IgD-negative memory B cell (primary cell): ENCODE results near the gene CRY2. TPM values are rescaled to one million over a fixed set of nuclear protein-coding genes. Genes with fewer than 3 reads are reported as not detected.
"Not testable (repeated sequence)": the region's sequence is repeated elsewhere in the genome, so short reads cannot be mapped to it uniquely, and the experiment has no call there.

ENCODE experiments used
- H3K27ac Mint-ChIP-seq, 3 donors: one replicate each; pipeline ENCODE4 v1.8.0; 2020 to 2022; ENCODE audit warnings: mild to moderate bottlenecking in 3 of 3, mixed read lengths in 3 of 3, moderate library complexity in 1 of 3
- H3K27me3 Mint-ChIP-seq: one replicate; pipeline ENCODE4 v1.8.0; 2021; ENCODE audit warnings: mixed read lengths
- H3K36me3 Mint-ChIP-seq: one replicate; pipeline ENCODE4 v1.8.0; 2020; ENCODE audit warnings: mild to moderate bottlenecking, mixed read lengths
- H3K4me1 Mint-ChIP-seq, 3 donors: one replicate each; pipeline ENCODE4 v1.8.0; 2020 to 2022; ENCODE audit warnings: mixed read lengths in 3 of 3, mild to moderate bottlenecking in 1 of 3
- H3K4me3 Mint-ChIP-seq, 4 donors: one replicate each; pipeline ENCODE4 v1.8.0; 2020 to 2022; ENCODE audit warnings: mild to moderate bottlenecking in 4 of 4, mixed read lengths in 4 of 4, moderate library complexity in 3 of 4
- H3K9me3 Mint-ChIP-seq, 3 donors: one replicate each; pipeline ENCODE4 v1.8.0; 2020 to 2021; ENCODE audit warnings: mixed read lengths in 3 of 3, mild to moderate bottlenecking in 1 of 3
- polyA plus RNA-seq: library from polyadenylated mRNA; unstranded; fragments of 300-500 nt; fragmentation: Illumina TruSeq; gene quantifications from one replicate; pipeline ENCODE4 v1.2.3, GENCODE V29; 2021

CRY2 gene
- polyA plus RNA-seq, 1 donor from 2014 or later = 39.3 TPM

DNA sequence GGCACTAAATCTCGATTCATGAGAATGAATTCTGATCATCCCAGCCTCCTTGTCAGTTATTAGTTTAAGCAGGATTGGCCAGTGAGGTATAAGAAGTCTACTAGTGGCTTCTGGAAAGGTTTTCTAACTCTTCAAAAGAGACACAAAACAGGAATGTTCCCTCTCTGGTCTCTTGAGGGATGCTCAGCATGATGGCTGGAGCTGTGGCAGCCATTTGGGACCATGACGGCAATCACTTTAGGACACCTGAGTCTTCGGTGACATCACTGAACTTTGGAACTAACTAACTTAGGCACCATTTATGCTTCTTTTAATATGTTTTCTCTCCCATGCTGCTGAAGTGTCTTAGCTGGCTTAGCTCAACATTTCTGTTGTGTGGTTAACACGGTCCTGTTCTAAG is 20.2 kb upstream of the CRY2 start:
- Mint-ChIP-seq H3K4me3 (no peak overlapping the region), H3K27me3 (peaks cover 13% of the 10 kb centered on the region), H3K27ac (no peak overlapping the region), H3K36me3 (no peaks in the 10 kb centered on the region), H3K9me3 (no peaks in the 10 kb centered on the region), H3K4me1 (peaks cover 0 to 8% (median 4%) of the 10 kb centered on the region in 3 donors)

DNA sequence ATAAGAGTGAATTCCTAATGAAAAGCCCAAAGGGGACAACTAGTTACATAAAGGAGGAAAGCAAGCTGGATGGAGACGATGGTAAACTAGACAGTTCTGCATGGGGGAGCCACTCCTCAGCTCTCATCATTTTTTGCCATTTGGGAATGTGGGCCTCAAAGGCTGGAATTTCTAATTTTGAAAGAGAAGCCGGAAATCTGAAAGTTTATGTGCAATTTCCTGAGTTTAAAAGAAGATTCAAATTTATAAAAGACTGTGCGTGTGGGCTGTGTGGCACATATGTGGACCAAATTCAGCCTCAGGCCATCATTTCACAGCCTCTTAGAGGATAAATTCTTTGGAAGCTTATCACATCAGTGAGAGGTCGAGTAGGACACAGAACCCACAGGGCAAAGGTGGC is 18.3 kb upstream of the CRY2 start:
- H3K9me3 Mint-ChIP-seq = no peaks in the 10 kb centered on the region
- no peaks in the 10 kb centered on the region for H3K36me3 Mint-ChIP-seq
- no peak overlapping the region for H3K27ac Mint-ChIP-seq
- peaks cover 0 to 4% (median 1%) of the 10 kb centered on the region in 3 donors for H3K4me1 Mint-ChIP-seq
- no peak overlapping the region for H3K4me3 Mint-ChIP-seq
- peaks cover 13% of the 10 kb centered on the region for H3K27me3 Mint-ChIP-seq

DNA sequence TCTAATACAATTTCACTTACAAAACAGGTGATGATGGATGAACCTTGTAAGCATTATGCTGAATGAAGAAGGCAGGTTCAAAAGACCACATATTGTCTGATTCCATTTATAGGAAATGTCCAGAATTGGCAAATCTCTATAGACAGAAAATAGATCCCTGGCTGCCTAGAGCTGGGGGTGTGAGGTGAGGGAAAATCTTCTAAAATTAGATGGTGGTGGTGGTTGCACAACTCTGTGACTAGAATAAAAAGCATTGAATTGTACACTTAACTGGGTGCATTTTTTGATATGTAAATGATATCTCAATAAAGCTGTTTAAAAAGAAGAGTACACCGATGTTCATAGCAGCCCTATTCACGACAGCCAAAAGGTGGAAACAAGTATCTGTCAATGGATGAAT is 16.7 kb upstream of the CRY2 start:
- Mint-ChIP-seq H3K4me3 (no peak overlapping the region), H3K27me3 (peaks cover 10% of the 10 kb centered on the region), H3K4me1 (peaks cover 0 to 4% (median 0%) of the 10 kb centered on the region in 3 donors), H3K9me3 (no peaks in the 10 kb centered on the region), H3K36me3 (no peaks in the 10 kb centered on the region), H3K27ac (no peak overlapping the region)

DNA sequence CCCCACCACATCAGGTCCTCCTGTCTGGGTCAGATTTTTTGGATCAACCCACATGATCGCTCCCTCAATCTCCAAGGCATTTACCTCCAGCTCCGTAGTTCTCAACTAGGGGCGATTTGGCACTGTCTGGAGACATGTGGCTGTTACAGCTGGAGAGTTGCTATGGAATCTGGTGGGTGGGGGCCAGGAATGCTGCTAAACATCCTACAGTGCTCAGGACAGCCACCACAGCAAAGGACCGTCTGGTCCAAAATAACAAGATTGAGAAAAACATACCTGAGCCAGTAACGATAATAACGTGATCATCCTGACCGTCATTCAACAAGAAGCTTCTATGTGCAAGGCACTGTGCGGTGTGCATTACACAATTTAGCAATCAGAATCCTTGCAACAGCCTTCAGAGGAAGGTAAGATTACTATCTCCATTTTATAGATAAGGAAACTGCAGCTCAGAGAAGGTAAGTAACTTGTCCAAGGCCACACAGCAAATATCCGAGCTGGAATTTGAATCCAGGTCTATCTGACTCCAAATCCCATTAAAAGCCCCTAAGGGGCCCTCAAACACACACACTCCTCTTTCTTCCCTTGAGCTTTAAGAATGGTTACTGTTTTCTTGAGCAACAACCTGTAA is 14.3 kb upstream of the CRY2 start:
- Mint-ChIP-seq H3K36me3 (no peaks in the 10 kb centered on the region), H3K4me1 (peaks cover 4 to 7% (median 7%) of the 10 kb centered on the region in 3 donors), H3K4me3 (no peak overlapping the region), H3K27me3 (peaks cover 4% of the 10 kb centered on the region), H3K9me3 (no peaks in the 10 kb centered on the region), H3K27ac (no peak overlapping the region)

DNA sequence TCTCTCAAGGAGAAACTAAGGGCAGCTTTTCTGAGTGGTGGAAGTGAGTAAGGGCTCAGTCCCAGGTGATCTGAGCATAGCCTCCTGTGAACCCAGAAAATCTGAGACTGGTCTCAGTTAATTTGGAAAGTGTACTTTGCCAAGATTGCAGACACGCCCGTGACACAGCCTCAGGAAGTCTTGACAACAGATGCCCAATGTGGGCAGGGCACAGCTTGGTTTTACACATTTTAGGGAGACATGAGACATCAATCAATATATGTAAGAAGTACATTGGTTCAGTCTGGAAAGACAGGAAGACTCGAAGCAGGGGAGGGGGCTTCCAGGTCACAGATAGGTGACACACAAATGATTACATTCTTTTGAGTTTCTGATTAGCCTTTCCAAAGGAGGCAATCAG is 13.5 kb upstream of the CRY2 start:
- H3K27me3 Mint-ChIP-seq = peaks cover 5% of the 10 kb centered on the region
- H3K36me3 Mint-ChIP-seq = no peaks in the 10 kb centered on the region

DNA sequence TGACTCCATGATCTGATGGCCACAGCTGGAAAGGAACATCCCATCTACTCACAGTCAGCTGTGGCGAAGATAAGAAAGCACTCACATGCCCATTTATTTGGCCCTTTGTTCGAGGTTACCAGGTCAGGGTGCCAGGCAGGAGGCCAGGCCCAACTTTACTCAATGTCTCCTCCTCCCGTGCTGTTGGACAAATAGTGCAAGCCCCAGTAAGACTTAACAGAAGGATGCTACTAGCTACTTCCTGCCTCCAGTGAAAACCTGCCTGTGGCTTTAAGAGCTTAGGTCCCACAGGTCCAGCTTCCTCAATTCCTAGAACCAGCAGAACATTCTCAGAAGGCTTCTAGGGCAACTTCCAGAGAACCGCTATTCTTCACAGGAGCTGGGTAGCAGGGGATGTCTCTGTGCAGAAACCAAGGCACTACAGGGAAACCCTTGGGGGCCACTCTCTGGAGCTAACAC is 12.9 kb upstream of the CRY2 start:
- Mint-ChIP-seq H3K4me1 (peaks cover 4 to 7% (median 7%) of the 10 kb centered on the region in 3 donors), H3K27me3 (peaks cover 5% of the 10 kb centered on the region), H3K4me3 (no peak overlapping the region), H3K36me3 (no peaks in the 10 kb centered on the region), H3K9me3 (no peaks in the 10 kb centered on the region), H3K27ac (no peak overlapping the region)

More for the DNA sequence above, 13.5 kb upstream of the CRY2 start:
- H3K9me3 Mint-ChIP-seq = no peaks in the 10 kb centered on the region
- no peak overlapping the region for H3K4me3 Mint-ChIP-seq
- peak overlapping the region in 1 of 3 donors; percentile 10 for H3K27ac Mint-ChIP-seq
- H3K4me1 Mint-ChIP-seq = peaks cover 4 to 7% (median 7%) of the 10 kb centered on the region in 3 donors

DNA sequence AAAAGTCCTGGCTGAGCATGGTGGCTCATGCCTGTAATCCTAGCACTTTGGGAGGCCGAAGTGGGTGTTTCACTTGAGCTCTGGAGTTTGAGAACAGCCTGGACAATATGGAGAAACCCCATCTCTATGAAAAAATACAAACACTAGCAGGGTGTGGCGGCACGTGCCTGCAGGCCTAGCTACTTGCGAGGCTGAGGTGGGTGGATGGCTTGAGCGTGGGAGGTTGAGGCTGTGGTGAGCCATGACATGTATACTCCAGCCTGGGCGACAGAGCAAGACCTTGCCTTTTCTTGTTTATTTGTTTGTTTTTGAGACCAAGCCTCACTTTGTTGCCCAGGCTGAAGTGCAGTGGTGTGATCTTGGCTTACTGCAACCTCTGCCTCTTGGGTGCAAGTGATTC is 8.1 kb upstream of the CRY2 start:
- Mint-ChIP-seq H3K4me1 (peaks cover 8 to 18% (median 13%) of the 10 kb centered on the region in 3 donors), H3K27ac (no peak overlapping the region), H3K4me3 (no peak overlapping the region), H3K36me3 (no peaks in the 10 kb centered on the region), H3K9me3 (peaks cover 0 to 2% (median 0%) of the 10 kb centered on the region in 3 donors), H3K27me3 (peaks cover 2% of the 10 kb centered on the region)

DNA sequence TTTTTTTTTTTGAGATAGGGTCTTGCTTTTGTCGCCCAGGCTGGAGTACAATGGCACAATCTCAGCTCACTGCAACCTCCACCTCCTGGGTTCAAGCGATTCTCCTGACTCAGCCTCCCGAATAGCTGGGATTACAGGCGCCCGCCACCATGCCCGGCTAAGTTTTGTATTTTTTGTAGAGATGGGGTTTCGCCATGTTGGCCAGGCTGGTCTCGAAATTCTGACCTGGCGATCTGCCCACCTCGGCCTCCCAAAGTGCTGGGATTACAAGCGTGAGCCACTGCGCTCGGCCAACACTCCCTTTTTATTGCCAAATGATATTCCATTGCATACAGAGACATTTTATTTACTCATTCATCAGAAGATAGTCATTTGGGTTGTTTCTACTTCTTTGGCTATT is 7.0 kb upstream of the CRY2 start:
- not testable (repeated sequence) for H3K27ac Mint-ChIP-seq, H3K36me3 Mint-ChIP-seq, H3K9me3 Mint-ChIP-seq, H3K4me3 Mint-ChIP-seq, H3K27me3 Mint-ChIP-seq
- H3K4me1 Mint-ChIP-seq = peaks cover 8 to 18% (median 13%) of the 10 kb centered on the region in 3 donors

DNA sequence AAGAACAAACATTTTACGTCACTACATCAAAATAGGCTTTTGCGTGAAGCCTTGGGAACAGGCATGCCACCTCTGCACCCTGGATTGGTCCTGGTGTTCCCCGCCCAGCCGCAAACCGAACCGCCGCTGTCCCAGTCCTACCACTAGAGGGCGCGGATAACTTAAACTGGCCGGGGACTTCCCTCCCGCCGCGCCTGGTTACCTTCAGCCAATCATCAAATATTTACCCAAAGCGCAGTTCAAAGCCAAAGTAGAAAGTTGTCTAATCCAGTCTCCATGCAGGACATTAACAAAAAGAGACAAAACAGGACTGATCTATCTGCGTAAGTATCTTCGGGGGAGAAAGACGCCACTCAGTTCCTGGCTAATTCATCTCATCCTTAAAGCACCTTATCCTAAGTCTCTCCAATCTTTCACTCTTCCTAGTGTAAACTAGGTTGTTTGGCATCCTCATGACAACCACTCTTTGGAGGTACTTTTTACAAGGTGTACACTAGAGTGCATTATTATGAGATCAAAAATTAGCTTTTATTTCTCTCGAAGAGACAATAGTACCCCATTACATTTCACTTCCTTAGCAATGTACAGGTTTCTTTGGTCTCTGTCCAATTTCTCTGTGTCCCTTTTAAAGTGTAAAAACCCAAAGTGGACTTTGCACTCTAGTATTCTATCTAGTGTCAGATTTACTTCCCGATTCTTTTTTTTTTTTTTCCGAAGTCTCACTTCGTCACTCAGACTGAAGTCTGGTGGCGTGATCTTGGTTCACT is 3.9 kb upstream of the CRY2 start:
- Mint-ChIP-seq H3K4me3 (peak overlapping the region in 3 of 4 donors; percentile 11 to 35 (median 30)), H3K27me3 (peaks cover 3% of the 10 kb centered on the region), H3K4me1 (peaks cover 11 to 23% (median 13%) of the 10 kb centered on the region in 3 donors), H3K36me3 (no peaks in the 10 kb centered on the region), H3K9me3 (peaks cover 0 to 2% (median 0%) of the 10 kb centered on the region in 3 donors), H3K27ac (peak overlapping the region; percentile 72 to 96 (median 73))

DNA sequence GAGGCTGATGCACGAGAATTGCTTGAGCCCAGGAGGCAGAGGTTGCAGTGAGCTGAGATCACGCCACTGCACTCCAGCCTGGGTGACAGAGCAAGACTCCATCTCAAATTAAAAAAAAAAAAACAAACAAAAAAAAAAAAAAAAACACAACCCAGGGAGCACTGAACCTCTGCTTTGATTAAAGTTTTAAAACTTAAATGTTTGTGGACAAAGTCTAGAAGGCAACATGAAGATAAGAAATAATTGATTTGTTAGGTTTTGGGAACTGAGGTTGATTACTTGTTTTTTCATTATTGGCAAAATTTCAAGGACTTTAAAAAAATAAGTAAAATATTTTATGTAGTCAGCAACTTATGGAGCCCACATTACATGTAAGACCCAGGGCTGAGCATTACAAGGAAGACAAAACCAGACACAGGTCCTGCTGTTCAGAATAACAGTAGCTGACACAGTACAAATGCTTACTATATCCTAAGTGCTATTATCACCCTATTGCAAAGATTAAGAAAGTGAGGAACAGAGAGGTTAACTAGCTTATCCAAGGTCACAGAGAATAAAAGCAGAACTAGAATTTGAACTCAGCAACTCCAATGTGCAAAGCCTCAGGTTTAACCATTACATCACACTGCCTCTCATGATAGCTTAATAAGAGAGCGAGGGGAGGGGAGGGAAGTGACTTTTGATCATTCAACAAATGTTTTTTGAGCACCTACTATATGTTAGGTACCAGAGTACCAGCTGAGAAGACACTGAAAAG is 2.3 kb upstream of the CRY2 start:
- Mint-ChIP-seq H3K36me3 (peaks cover 1% of the 10 kb centered on the region), H3K4me1 (peaks cover 12 to 33% (median 20%) of the 10 kb centered on the region in 3 donors), H3K27ac (peak overlapping the region; percentile 86 to 89 (median 88)), H3K4me3 (peak overlapping the region in 3 of 4 donors; percentile 4 to 85 (median 60)), H3K27me3 (peaks cover 3% of the 10 kb centered on the region), H3K9me3 (peaks cover 0 to 2% (median 0%) of the 10 kb centered on the region in 3 donors)

DNA sequence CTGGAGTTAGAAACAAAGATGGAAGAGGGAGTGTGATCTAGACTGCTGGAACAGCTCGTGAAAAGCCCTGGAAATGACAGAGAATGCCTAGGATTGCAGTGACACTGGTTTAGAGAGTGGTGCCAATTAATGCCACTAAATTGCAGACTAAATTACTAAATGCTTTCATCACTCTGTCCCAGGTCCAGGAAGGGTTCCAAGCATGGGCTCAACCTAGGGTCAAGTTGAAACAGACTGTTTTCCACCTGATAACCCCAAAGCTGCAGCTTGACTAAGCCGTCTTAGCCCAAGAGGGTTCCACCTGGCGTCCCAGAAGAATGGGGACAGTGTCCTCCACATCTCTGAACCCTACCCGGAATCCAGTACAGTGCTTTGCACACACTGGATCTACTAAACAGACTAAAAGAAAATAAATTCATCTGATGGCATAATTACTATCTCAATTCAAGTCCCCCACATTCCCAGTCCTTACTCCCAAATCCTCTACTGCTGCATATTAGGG is 1.1 kb upstream of the CRY2 start:
- Mint-ChIP-seq H3K27me3 (peaks cover 3% of the 10 kb centered on the region), H3K27ac (peak overlapping the region; percentile 88 to 98 (median 89)), H3K9me3 (no peaks in the 10 kb centered on the region), H3K4me3 (peak overlapping the region; percentile 74 to 86 (median 84)), H3K36me3 (peaks cover 1% of the 10 kb centered on the region), H3K4me1 (peaks cover 19 to 44% (median 20%) of the 10 kb centered on the region in 3 donors)

DNA sequence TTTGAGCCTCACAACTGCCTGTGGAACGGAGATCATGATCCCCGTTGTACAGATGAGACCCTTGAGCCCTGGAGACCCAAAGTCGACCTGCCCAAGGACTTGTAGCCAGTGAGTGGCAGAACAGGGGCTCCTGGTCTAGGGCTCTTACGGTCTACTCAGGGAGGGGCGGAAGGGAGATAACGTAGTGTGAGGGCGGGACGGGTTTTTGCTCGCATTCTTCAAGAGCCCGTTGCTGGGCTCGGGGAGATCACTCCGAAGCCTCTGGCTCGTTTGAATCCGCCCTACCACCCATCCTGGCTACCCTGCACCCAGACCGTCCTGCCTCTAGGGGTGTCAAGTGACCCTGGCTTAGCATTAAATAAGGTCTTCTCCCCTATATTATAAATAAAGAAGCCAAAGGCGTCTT is 639 bp downstream of the CRY2 start:
- Mint-ChIP-seq H3K9me3 (no peaks in the 10 kb centered on the region), H3K4me1 (peaks cover 25 to 54% (median 29%) of the 10 kb centered on the region in 3 donors), H3K27me3 (peaks cover 3% of the 10 kb centered on the region), H3K27ac (peak overlapping the region; percentile 88 to 98 (median 89)), H3K4me3 (peak overlapping the region; percentile 74 to 86 (median 84)), H3K36me3 (peaks cover 1% of the 10 kb centered on the region)

DNA sequence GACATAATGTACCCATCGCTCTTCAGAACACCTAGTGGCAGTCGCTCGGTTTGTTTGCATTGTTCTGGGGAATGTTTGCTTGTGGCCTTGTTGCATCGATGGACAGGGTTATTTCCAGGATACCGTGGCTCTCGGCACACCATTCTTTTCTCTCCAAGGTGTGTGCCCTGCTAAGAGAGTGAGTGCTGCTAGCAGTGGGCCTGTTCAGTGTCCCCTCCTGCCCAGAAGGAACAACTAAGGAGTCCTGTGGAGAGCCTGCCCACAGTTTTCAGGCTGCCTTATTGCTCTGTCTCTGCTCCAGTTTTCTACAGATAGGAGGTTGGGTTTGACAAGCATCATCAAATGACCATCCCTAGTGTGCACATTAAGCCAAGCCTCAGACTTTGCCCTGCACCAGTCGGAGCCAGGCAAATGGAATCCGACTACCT is 1.4 kb downstream of the CRY2 start:
- Mint-ChIP-seq H3K36me3 (peaks cover 1% of the 10 kb centered on the region), H3K27ac (peak overlapping the region in 2 of 3 donors; percentile 7 to 39), H3K4me1 (peaks cover 23 to 49% (median 26%) of the 10 kb centered on the region in 3 donors), H3K27me3 (peaks cover 3% of the 10 kb centered on the region), H3K9me3 (no peaks in the 10 kb centered on the region), H3K4me3 (peak overlapping the region; percentile 74 to 86 (median 84))

DNA sequence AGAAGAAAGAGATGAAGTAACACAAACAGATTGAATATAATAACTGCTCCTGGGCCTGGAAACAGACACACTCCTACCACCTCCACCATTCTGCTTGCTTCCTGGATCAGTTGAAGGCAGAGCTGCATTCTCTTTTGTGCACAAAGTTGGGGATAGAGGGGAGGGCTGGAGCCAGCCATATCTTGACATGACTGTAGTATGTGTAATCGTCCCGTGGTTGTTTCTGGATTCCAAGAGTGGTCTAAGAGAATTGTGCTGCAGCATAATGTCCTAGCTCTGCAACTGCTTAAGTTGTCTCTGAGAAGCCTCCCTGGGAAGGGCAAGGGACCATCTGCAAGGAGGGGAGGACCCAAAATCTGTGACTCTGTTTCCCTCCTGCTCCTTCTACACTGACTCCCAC is 3.2 kb downstream of the CRY2 start:
- Mint-ChIP-seq H3K27ac (peak overlapping the region in 2 of 3 donors; percentile 32 to 40), H3K4me3 (peak overlapping the region in 3 of 4 donors; percentile 49 to 76 (median 71))

More for the DNA sequence above, 3.2 kb downstream of the CRY2 start:
- peaks cover 1% of the 10 kb centered on the region for H3K27me3 Mint-ChIP-seq
- no peaks in the 10 kb centered on the region for H3K9me3 Mint-ChIP-seq
- peaks cover 1% of the 10 kb centered on the region for H3K36me3 Mint-ChIP-seq
- H3K4me1 Mint-ChIP-seq = peaks cover 23 to 51% (median 27%) of the 10 kb centered on the region in 3 donors
